Small intestine (tissue), 16 donors: Measurements from ENCODE around the gene OR2AG1. TPM values are rescaled to one million over a fixed set of nuclear protein-coding genes. Genes with fewer than 3 reads are reported as not detected.

Source experiments
- DNase-seq, 2 donors: peaks; one replicate each; pipeline versions ENCODE4 v3.0.0 to v3.0.0-alpha.2; 2013
- FAIRE-seq: peaks from 2 replicates; lab custom pipeline; 2012; peaks lifted over from hg19 to GRCh38; lab: Jason Lieb, UNC
- H3K27ac ChIP-seq, 3 donors: one replicate each; pipeline ENCODE4 v1.5.1; 2013; ENCODE audit warnings: low read length in 2 of 3, mild to moderate bottlenecking in 2 of 3, control low read depth in 1 of 3, inconsistent platforms in 1 of 3, low read depth in 1 of 3, moderate library complexity in 1 of 3
- H3K27me3 ChIP-seq, 3 donors: one replicate each; pipeline ENCODE4 v1.6.1; 2013; ENCODE audit warnings: low read length in 3 of 3, inconsistent platforms in 1 of 3; ENCODE audit not compliant: control insufficient read depth in 3 of 3, insufficient read depth in 3 of 3
- H3K36me3 ChIP-seq, 3 donors: one replicate each; pipeline ENCODE4 v1.6.1; 2013; ENCODE audit warnings: low read length in 3 of 3, inconsistent platforms in 1 of 3, low read depth in 1 of 3, mild to moderate bottlenecking in 1 of 3, moderate library complexity in 1 of 3; ENCODE audit not compliant: control insufficient read depth in 3 of 3, insufficient read depth in 2 of 3
- H3K4me1 ChIP-seq, 3 donors: one replicate each; pipeline ENCODE4 v1.6.1; 2013; ENCODE audit warnings: low read length in 2 of 3, inconsistent platforms in 1 of 3, low read depth in 1 of 3, mild to moderate bottlenecking in 1 of 3, moderate library complexity in 1 of 3; ENCODE audit not compliant: control insufficient read depth in 3 of 3, insufficient read depth in 2 of 3
- H3K4me3 ChIP-seq, 3 donors: one replicate each; pipeline ENCODE4 v1.5.1; 2013; ENCODE audit warnings: low read length in 3 of 3, control low read depth in 1 of 3, inconsistent platforms in 1 of 3, low read depth in 1 of 3, mild to moderate bottlenecking in 1 of 3, moderate library complexity in 1 of 3
- H3K9me3 ChIP-seq, 2 donors: one replicate each; pipeline ENCODE4 v1.6.1; 2013; ENCODE audit warnings: low read depth in 1 of 2, low read length in 1 of 2; ENCODE audit not compliant: control insufficient read depth in 2 of 2, insufficient read depth in 1 of 2
- WGBS, 3 donors: extraction: QIAGEN DNeasy Blood & Tissue Kit; methylation state at CpG; one replicate each; pipeline ENCODE4 v1.1.7; 2013; 5-methylcytosine and 5-hydroxymethylcytosine counted together
- long read RNA-seq, 10 donors: transcript quantifications; one replicate each; lab custom pipeline, GENCODE V29; 2026
- polyA plus RNA-seq, 4 donors: library from polyadenylated mRNA; stranded (reverse) in 3 of 4; unstranded in 1 of 4; fragments of 200-250 nt in 3 of 4; fragments of 120-200 nt in 1 of 4; gene quantifications; one replicate each; pipeline versions ENCODE4 v1.2.1 to v1.2.3, GENCODE V29; 2013
- donor health status: healthy with polysubstance abuse.
- donor health status: control.
- donor health status: control.
- donor health status: Bipolar disorder and iron deficiency.
- donor health status: healthy.

Gene OR2AG1
- under 1 TPM in 1 of 4 donors, not detected in 3; 0.01 TPM for polyA plus RNA-seq
- long read RNA-seq, donor 1 = 0 reads
- long read RNA-seq, donor 2 = 0 reads
- long read RNA-seq, donor 3 = 0 reads
- long read RNA-seq, donor 4 = 0 reads
- long read RNA-seq, donor 5 = 0 reads
- long read RNA-seq, donor 6 = 0 reads
- long read RNA-seq, donor 7 = 0 reads
- long read RNA-seq, donor 8 = 0 reads
- long read RNA-seq, donor 9 = 0 reads
- long read RNA-seq, donor 10 = 0 reads

- WGBS, 3 donors = 42 to 69% (median 61%) methylated on average over 2 of the region's 2 CpGs
- FAIRE-seq (no peak), DNase-seq (no peak)
- Histone ChIP-seq H3K27me3 (no peaks in the 10 kb centered on the region), H3K9me3 (no peaks in the 10 kb centered on the region), H3K36me3 (no peaks in the 10 kb centered on the region), H3K4me1 (no peaks in the 10 kb centered on the region), H3K4me3 (no peak within 1 kb of the TSS), H3K27ac (no peak within 1 kb of the TSS)
Measured at GRCh38 chr11:6782720-6783119, at the start of gene OR2AG1. Gene OR2AG1 (plus strand): TSS chr11:6783020. CDS start chr11:6785038, 2,018 bp downstream.

- H3K36me3 ChIP-seq = no peaks in the 10 kb centered on the region
- FAIRE-seq (no peak), DNase-seq (no peak)
- 46 to 69% (median 58%) methylated on average over 3 of the region's 3 CpGs for WGBS, 3 donors
- H3K27me3 ChIP-seq = peaks cover 0 to 3% (median 0%) of the 10 kb centered on the region in 3 donors
- H3K4me3 ChIP-seq = no peak overlapping the region
- H3K9me3 ChIP-seq = no peaks in the 10 kb centered on the region
- peak overlapping the region in 1 of 3 donors; percentile 3 for H3K27ac ChIP-seq
- H3K4me1 ChIP-seq = peaks cover 0 to 3% (median 0%) of the 10 kb centered on the region in 3 donors
Measured at GRCh38 chr11:6733326-6734275, 49.2 kb upstream of the OR2AG1 start.

- DNase-seq (no peak), FAIRE-seq (no peak)
- no peak overlapping the region for H3K27ac ChIP-seq
- no peak overlapping the region for H3K4me3 ChIP-seq
- peaks cover 0 to 3% (median 0%) of the 10 kb centered on the region in 3 donors for H3K27me3 ChIP-seq
- H3K4me1 ChIP-seq = peaks cover 0 to 3% (median 0%) of the 10 kb centered on the region in 3 donors
- no peaks in the 10 kb centered on the region for H3K36me3 ChIP-seq
- 57 to 70% (median 62%) methylated on average over 3 of the region's 3 CpGs for WGBS, 3 donors
- no peaks in the 10 kb centered on the region for H3K9me3 ChIP-seq
Measured at GRCh38 chr11:6734616-6735015, 48.2 kb upstream of the OR2AG1 start.

GRCh38 chr11:6735306-6735705, 47.5 kb upstream of the OR2AG1 start:
- peaks cover 0 to 3% (median 0%) of the 10 kb centered on the region in 3 donors for H3K27me3 ChIP-seq
- peak overlapping the region in 1 of 3 donors; percentile 32 for H3K27ac ChIP-seq
- no peaks in the 10 kb centered on the region for H3K9me3 ChIP-seq
- H3K4me1 ChIP-seq = peaks cover 0 to 3% (median 0%) of the 10 kb centered on the region in 3 donors
- DNase-seq (no peak), FAIRE-seq (no peak)
- no peaks in the 10 kb centered on the region for H3K36me3 ChIP-seq
- no peak overlapping the region for H3K4me3 ChIP-seq
- WGBS, 3 donors = 50 to 59% (median 55%) methylated on average over 3 of the region's 3 CpGs

GRCh38 chr11:6736495-6737121, 46.2 kb upstream of the OR2AG1 start:
- H3K9me3 ChIP-seq = no peaks in the 10 kb centered on the region
- DNase-seq (no peak), FAIRE-seq (no peak)
- peaks cover 0 to 3% (median 0%) of the 10 kb centered on the region in 3 donors for H3K27me3 ChIP-seq
- no peaks in the 10 kb centered on the region for H3K36me3 ChIP-seq
- 46 to 56% (median 47%) methylated on average over 3 of the region's 3 CpGs for WGBS, 3 donors
- no peak overlapping the region for H3K27ac ChIP-seq
- peaks cover 0 to 3% (median 0%) of the 10 kb centered on the region in 3 donors for H3K4me1 ChIP-seq
- no peak overlapping the region for H3K4me3 ChIP-seq

GRCh38 chr11:6737872-6738466, 44.9 kb upstream of the OR2AG1 start:
- FAIRE-seq (no peak), DNase-seq (peak; percentile 56 to 63)
- peaks cover 0 to 7% (median 0%) of the 10 kb centered on the region in 3 donors for H3K4me1 ChIP-seq
- H3K9me3 ChIP-seq = no peaks in the 10 kb centered on the region
- no peak overlapping the region for H3K27ac ChIP-seq
- WGBS, 3 donors = 5 to 12% (median 10%) methylated on average over 2 of the region's 2 CpGs
- peaks cover 0 to 3% (median 0%) of the 10 kb centered on the region in 3 donors for H3K27me3 ChIP-seq
- H3K4me3 ChIP-seq = no peak overlapping the region
- H3K36me3 ChIP-seq = no peaks in the 10 kb centered on the region

- Histone ChIP-seq H3K27ac (peak overlapping the region in 1 of 3 donors; percentile 11), H3K9me3 (no peaks in the 10 kb centered on the region), H3K27me3 (peaks cover 0 to 3% (median 0%) of the 10 kb centered on the region in 3 donors), H3K36me3 (no peaks in the 10 kb centered on the region), H3K4me1 (peaks cover 0 to 7% (median 0%) of the 10 kb centered on the region in 3 donors), H3K4me3 (no peak overlapping the region)
- FAIRE-seq = no peak
- whole genome bisulfite sequencing, 3 donors = 74 to 85% (median 81%) methylated on average over 1 of the region's 1 CpG
- DNase-seq = no peak
Measured at GRCh38 chr11:6738590-6738989, 44.2 kb upstream of the OR2AG1 start.

- H3K27ac ChIP-seq = no peak overlapping the region
- FAIRE-seq (no peak), DNase-seq (no peak)
- no peaks in the 10 kb centered on the region for H3K36me3 ChIP-seq
- H3K4me1 ChIP-seq = peaks cover 0 to 4% (median 0%) of the 10 kb centered on the region in 3 donors
- H3K27me3 ChIP-seq = no peaks in the 10 kb centered on the region
- 63 to 72% (median 71%) methylated on average over 7 of the region's 7 CpGs for WGBS, 3 donors
- H3K4me3 ChIP-seq = no peak overlapping the region
- no peaks in the 10 kb centered on the region for H3K9me3 ChIP-seq
Measured at GRCh38 chr11:6742260-6742659, 40.6 kb upstream of the OR2AG1 start.
